CD4-positive, alpha-beta T cell treated with Interleukin-12 subunit alpha and Interleukin-12 subunit beta, for 1 hour (primary cell): ENCODE measurements around the gene CD27.
"Not testable (repeated sequence)": the region's sequence is repeated elsewhere in the genome, so short reads cannot be mapped to it uniquely, and the experiment has no call there.

Source experiments
- DNase-seq: peaks from one replicate; pipeline ENCODE4 v3.0.0-alpha.2; 2020

CD27 gene

DNA sequence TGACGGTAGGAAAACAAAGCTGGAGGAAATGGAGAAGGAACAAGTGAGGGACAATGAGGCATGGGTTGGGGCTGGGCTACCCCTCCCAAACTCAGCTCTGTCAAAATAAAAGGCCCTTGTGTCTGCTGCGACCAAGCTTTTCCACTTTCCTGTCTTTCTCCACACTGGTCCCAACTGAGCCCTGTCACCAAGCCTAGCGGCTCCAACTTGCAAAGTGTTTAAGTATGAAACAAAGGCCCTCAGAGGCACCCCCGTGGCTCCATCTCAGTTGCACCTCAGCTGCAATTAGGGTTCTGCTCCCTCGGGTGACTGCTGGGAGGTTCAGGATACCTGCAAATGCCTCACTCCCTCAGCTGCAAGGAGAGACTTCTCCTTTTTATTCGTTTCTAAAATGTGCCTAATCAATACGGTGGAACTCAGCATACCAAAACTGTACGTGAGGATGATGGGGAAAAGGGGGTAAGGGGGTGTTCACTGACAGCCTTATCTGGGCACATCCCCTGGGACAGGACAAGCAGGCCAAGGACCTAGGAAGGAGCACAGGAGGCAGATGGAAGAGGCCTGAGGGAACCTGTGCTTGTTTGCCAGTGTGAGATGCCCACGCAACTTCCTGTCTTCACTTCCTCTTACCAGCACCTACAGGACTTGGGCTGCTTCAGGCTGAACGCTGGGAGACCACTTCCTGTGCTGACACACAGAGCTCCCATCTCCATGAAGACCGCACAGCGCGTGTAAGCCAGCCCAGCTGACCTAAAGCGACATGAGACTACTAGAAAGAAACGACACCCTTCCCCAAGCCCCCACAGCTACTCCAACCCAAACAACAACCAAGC is 16.9 kb downstream of the CD27 start:
- peak; percentile 87 for DNase-seq

DNA sequence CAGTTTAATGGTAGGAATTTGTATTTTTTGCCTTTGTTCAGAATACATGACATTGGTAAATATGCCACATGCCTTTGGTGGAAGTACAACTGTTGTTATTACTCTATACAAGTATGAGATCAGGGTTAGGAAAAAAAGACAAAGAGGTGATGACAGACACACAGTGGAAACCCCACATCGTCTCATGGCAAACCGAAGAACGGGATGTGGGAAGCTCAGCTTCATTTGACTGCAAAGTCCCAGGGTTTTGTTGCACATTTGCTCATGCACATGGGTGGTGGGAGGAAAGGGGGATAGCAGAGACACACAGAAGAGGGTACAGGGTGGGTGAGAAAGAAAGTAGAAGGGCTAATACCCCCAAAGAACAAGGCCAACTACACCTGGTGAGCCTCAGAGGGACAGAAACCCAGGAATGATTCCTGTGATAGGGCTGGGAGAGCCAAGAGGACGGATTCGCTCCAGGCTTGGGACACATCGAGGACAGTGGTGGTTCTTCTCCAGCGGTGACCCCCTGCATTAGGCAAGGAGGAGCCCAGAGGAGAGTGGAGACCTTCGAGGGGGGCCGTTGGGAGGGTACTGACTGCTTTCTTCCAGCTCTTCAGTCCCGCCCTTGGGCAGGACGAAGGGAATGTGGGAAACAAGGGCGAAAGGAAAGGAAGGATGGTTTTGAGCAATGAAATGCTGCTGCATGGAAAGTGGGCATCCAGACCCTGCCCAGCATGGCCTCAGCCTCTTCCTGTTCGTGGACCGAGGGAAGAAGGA is 17.7 kb downstream of the CD27 start:
- no peak for DNase-seq

- peak; percentile 40 for DNase-seq
Measured at GRCh38 chr12:6463216-6463615, 18.5 kb downstream of the CD27 start.

DNA sequence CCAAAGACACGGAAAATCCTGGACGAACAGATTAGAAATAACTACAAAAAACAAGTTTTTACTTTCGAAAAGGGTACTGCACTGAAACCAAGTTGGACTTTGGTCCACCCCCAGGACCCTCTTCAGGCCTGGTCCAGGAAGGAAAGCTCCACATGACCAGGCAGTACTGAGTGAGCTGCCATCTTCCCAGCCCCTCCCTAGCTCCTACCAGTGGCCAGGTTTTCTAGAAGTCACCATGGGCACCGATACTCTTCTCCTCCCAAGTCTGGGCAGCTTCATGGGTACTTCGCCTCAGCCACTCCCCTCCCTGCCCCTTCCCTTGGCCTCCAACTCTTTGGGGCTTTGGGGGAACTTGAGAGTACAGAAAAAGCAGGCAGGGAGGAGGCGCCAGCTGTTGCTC is 19.1 kb downstream of the CD27 start:
- no peak for DNase-seq

DNA sequence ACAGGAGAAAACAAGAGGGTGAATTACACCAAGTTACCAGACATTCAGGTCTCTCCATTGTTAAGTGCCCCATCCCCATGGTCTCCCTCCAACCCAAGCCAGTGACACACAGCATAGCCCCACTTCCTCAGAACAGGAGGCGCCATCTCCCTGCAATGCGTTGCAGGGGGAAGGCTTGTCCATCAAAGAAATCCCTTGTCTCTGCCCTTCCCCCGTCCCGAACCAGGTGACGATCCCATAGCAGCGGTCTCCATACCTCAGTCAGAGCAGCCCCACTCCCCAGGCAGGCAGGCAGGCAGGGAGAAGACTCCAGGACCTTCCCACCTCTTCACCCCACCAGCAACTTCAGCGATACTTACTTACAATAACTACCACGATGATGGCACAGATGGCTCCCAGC is 19.8 kb downstream of the CD27 start:
- DNase-seq, result no peak

DNA sequence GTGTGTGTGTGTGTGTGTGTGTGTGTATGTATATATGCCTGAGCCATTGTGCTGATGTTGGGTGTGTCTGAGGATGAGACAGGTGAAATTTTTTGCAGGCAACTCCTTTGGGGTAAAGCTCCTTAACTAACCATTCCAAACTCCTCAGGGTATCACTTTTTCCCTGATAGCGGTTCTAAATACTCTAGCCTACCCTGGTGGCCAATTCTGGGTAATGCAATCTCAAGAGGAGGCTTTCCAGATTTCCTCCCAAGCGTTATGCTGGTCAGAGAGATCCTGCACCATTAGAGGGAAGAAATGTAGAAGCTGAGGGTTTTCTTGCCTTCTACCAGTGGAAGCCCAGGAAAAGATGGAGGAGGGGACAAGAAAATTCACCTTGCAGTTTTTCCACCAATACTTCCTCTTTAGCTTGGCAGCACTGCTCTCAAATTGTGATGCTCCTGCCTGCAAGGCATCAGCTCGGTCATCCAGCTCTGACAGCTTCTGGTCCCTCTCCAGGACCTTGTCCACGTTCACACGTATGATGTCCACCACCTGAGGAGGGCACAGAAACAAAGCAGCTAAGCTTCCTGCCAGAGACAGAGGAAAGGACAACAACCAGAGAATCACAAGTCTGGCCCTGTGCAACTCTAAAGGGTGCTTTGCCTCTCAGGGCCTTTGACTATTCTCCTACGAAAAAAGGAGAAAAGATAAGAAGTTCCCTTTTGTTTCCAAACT is 20.9 kb downstream of the CD27 start:
- DNase-seq, result peak; percentile 72

DNA sequence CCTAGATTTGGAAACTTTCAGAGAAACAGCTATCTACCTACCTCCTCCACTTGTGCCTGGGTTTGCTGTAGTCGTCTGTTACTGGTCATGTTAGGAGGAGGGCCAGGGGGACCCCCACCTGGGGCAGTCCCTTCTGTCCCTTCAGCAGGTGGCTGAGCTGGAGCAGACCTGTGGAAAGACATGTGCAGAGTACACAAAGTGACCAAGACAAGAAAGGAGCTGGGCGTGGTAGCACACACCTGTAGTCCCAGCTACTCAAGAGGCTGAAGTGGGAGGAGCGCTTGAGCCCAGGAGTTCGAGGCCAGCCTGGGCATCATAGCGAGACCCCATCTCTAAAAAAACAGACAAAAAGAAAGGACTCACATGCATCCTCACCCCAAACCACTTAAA is 21.4 kb downstream of the CD27 start:
- DNase-seq, result no peak

GRCh38 chr12:6466751-6467150 is 22.0 kb downstream of the CD27 start:
- not testable (repeated sequence) for DNase-seq

DNA sequence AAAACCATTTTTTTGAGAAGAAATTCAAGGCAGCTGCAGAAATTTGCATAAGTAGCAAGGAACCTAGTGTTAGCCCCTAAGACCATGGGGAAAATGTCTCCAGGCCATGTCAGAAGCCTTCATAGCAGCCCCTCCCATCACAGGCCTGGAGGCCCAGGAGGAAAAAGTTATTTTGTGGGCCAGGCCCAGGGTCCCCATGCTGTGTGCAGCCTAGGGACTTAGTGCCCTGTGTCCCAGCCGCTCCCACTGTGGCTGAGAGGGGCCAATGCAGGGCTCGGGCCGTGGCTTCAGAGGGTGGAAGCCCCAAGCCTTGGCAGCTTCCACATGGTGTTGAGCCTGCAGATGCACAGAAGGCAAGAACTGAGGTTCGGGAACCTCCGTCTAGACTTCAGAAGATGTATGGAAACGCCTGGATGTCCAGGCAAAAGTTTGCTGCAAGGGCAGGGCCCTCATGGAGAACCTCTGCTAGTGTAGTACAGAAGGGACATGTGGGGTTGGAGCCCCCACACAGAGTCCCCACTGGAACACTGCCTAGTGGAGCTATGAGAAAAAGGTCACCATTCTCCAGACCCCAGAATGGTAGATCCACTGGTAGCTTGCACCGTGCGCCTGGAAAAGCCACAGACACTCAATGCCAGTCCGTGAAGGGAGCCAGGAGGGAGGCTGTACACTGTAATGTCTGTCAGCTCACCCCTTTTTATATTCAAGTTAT is 23.0 kb downstream of the CD27 start:
- DNase-seq, result not testable (repeated sequence)

DNA sequence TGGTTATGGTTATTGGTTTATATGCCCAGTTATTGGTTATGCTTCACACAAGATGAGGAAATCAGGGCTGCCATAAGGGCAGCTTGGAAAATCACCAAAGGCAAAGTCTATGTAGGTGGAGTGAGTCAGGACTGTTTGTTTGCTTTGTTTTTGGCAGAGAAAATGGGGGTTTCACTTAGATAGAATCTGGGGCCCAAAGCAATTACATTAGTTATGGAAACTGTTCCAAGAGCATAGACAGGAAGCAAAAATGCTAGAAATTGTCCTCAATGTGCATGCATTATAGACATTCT is 23.5 kb downstream of the CD27 start:
- no peak for DNase-seq

- DNase-seq, result no peak
Measured at GRCh38 chr12:6469092-6469491, 24.3 kb downstream of the CD27 start.

DNA sequence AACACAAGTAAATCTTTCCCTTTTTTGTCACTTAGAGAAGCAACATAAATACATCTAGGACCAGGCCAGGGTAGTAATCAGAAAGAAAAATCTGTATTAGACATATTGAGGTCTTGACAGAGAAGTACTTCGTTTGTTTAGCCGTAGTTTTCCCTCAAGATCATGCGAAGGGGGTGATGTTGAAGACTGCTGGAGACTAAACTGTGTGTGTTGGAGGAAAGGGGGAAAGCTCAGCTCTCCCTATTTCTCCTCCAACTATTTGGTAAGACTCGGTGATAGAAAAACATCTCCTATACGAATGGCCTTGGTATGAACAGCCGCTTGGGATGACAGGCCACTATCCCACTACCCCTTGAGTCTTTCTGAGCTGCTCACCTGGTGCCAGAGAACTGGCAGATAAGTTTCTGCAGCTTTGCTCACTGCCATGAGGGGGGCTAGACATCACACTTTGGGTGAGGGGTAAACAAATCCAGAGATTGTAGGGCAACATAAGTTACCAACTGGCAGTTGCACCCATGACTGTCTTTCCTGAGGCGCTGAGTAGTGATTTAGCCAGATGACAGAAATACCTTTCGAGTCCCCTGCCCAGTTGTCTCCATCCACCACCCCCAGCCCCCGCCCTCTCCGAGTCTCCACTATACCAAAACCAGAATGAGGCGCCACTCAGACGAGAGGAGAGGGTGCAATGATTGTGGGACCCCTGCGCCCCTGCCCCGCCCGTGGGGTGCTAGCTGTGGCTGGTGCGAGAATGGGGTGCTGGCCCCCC is 25.0 kb downstream of the CD27 start:
- no peak for DNase-seq

- DNase-seq, result peak; percentile 96
Measured at GRCh38 chr12:6470375-6471163, 25.8 kb downstream of the CD27 start, which contains the start of gene VAMP1. Gene VAMP1 (minus strand): TSS chr12:6470677. CDS start chr12:6470531, 146 bp downstream.

- no peak for DNase-seq
Measured at GRCh38 chr12:6471989-6472360, 27.2 kb downstream of the CD27 start.

DNA sequence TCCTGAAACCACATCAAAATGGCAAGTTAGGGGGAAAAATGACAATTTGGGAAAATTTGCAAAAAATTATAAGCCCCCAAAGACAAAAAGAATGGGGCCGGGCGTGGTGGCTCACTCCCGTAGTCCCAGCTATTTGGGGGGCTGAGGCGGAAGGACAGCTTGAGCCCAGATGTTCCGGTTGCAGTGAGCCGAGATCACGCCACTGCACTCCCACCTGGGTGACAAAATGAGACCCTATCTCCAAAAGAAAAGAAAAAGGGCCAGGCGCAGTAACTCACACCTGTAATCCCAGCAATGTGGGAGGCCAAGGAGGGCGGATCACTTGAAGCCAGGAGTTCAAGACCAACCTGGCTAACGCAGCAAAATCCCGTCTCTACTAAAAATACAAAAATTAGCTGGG is 27.7 kb downstream of the CD27 start:
- no peak for DNase-seq

- DNase-seq, result not testable (repeated sequence)
Measured at GRCh38 chr12:6475233-6475975, 30.6 kb downstream of the CD27 start.

- DNase-seq, result no peak
Measured at GRCh38 chr12:6476489-6476888, 31.7 kb downstream of the CD27 start.

GRCh38 chr12:6477601-6478377 is 33.0 kb downstream of the CD27 start:
- not testable (repeated sequence) for DNase-seq

DNA sequence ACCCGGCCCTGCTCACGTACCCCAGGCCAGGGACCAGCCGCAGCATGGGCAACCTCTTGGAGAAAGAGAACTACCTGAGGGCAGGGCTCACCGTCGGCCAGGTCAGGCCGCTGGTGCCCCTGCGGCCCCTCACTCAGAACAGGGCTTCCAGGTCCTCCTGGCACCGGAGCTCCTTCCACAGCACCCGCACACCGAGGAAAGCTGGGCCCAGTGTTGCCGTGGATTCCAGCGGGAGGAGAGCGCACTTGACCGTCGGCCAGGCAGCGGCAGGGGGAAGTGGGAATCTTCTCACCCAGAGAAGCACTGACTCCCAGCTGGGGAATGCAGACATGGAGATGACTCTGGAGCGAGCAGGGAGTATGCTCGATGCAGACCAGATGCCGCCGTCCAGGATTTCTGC is 33.7 kb downstream of the CD27 start:
- no peak for DNase-seq

DNA sequence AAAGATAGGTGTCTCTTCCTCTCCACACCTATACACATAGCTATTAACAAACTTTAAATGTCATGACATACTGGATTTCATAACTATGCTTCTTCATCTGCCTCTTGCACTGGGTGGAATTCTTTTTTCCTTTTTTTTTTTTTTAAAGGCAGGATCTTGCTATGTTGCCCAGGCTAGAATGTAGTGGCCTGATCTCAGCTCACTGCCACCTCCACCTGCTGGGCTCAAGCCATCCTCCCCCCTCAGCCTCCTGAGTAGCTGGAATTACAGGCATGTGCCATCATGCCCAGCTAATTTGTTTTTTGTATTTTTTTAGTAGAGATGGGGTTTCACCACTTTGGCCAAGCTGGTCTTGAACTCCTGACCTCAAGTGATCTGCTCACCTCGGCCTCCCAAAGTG is 43.5 kb downstream of the CD27 start:
- DNase-seq, result no peak
